Panc1 (cell line): Measurements from ENCODE around the gene CRYAB.

Experiments
- POLR2AphosphoS5 ChIP-seq: IDR thresholded peaks from 2 replicates; pipeline ENCODE4 v1.6.1; 2012; ENCODE audit warnings: mild to moderate bottlenecking, low read depth, low read length, moderate library complexity
- SIN3A ChIP-seq: IDR thresholded peaks from 2 replicates; pipeline ENCODE4 v1.6.1; 2012; ENCODE audit warnings: low read depth, mild to moderate bottlenecking, low read length, moderate library complexity, borderline replicate concordance; ENCODE audit not compliant: insufficient read depth

- no peak for TF ChIP-seq SIN3A
- no peak for TF ChIP-seq POLR2AphosphoS5
Observed at GRCh38 chr11:111944651-111945051, 33.1 kb upstream of the CRYAB start.
